GM12878 (cell line): ENCODE measurements around the gene SYTL5. TPM values are rescaled to one million over a fixed set of nuclear protein-coding genes. Genes with fewer than 3 reads are reported as not detected.

Source experiments
- ATAC-seq: fragments of 200-7000 bp; cut with Tn5 transposase; 3 replicates; pipeline ENCODE4 v1.9.1; 2020; ENCODE audit warnings: mild to moderate bottlenecking, moderate library complexity
- BruUV-seq: library from RNA; stranded (reverse); fragments of 400-500 nt; replicated peaks from 2 replicates; lab custom pipeline; 2021; lab: Mats Ljungman, UMichigan
- CTCF ChIA-PET: fragments of 300-600 bp; sonication (Branson Sonifier 250); formaldehyde crosslinking; extraction: SDS; loops from one replicate; lab custom pipeline; 2021; ENCODE audit warnings: inconsistent platforms; lab: Yijun Ruan, JAX
- POLR2A ChIA-PET: fragments of 350-600 bp; formaldehyde crosslinking; extraction: SDS; loops from one replicate; lab custom pipeline; 2021; ENCODE audit warnings: inconsistent platforms; lab: Charles Lee
- RAD21 ChIA-PET: fragments of 300-600 bp; sonication (Branson Sonifier 250); formaldehyde crosslinking; loops from one replicate; lab custom pipeline; 2023; ENCODE audit warnings: antibody characterized with exemption; ENCODE audit not compliant: unreplicated experiment; lab: Charles Lee
- SMC1A ChIA-PET: fragments of 300-600 bp; sonication (Branson Sonifier 250); formaldehyde crosslinking; loops from one replicate; lab custom pipeline; 2023; ENCODE audit not compliant: unreplicated experiment, uncharacterized antibody; lab: Charles Lee
- DNase-seq: peaks from one replicate; pipeline ENCODE4 v3.0.0-alpha.2; 2011; ENCODE audit warnings: low read depth, low spot score
- FAIRE-seq: peaks from 3 replicates; lab custom pipeline; 2011; peaks lifted over from hg19 to GRCh38; lab: Jason Lieb, UNC
- H2AFZ ChIP-seq: 2 replicates; pipeline ENCODE4 v1.6.0; 2011; ENCODE audit warnings: low read depth, low read length, control low read depth; ENCODE audit not compliant: control insufficient read depth
- H3K27ac ChIP-seq: 2 replicates; pipeline ENCODE4 v1.5.1; 2011; ENCODE audit warnings: control low read depth; ENCODE audit not compliant: control insufficient read depth, insufficient read depth
- H3K27me3 ChIP-seq, 2 experiments: replicated peaks in 1 of 2; 2 replicates each; pipeline versions ENCODE4 v1.6.0 to v1.6.1; 2011; ENCODE audit warnings: low read length in 1 of 2; ENCODE audit not compliant: control insufficient read depth in 2 of 2, insufficient read depth in 2 of 2
- H3K36me3 ChIP-seq, 2 experiments: 2 replicates each; pipeline ENCODE4 v1.5.1; 2011; ENCODE audit warnings: low read length in 1 of 2; ENCODE audit not compliant: control insufficient read depth in 2 of 2, insufficient read depth in 2 of 2
- H3K4me1 ChIP-seq: 2 replicates; pipeline ENCODE4 v1.6.1; 2011; ENCODE audit warnings: mild to moderate bottlenecking, low read length, moderate library complexity, mixed read lengths; ENCODE audit not compliant: control insufficient read depth, insufficient read depth
- H3K4me2 ChIP-seq: 2 replicates; pipeline ENCODE4 v1.6.0; 2011; ENCODE audit warnings: control low read depth; ENCODE audit not compliant: control insufficient read depth, insufficient read depth
- H3K4me3 ChIP-seq: fragments of 200-600 bp; sonication (generic); 2 replicates; pipeline ENCODE4 v1.5.1; 2016
- H3K79me2 ChIP-seq: 2 replicates; pipeline ENCODE4 v1.6.0; 2011; ENCODE audit warnings: low read length; ENCODE audit not compliant: control insufficient read depth, insufficient read depth
- H3K9ac ChIP-seq: 2 replicates; pipeline ENCODE4 v1.8.0; 2011; ENCODE audit warnings: low read length, control low read depth, mixed read lengths; ENCODE audit not compliant: control insufficient read depth, insufficient read depth
- H3K9me3 ChIP-seq: replicated peaks from 3 replicates; pipeline ENCODE4 v1.5.1; 2011; ENCODE audit warnings: mild to moderate bottlenecking, low read length; ENCODE audit not compliant: control insufficient read depth, insufficient read depth
- H4K20me1 ChIP-seq: 2 replicates; pipeline ENCODE4 v1.6.0; 2011; ENCODE audit not compliant: control insufficient read depth, insufficient read depth
- BMI1 ChIP-seq: fragments of 450-650 bp; IDR thresholded peaks from 2 replicates; pipeline ENCODE4 v1.6.1; 2016; ENCODE audit warnings: mild to moderate bottlenecking, moderate library complexity, borderline replicate concordance
- CREB1 ChIP-seq: IDR thresholded peaks from 2 replicates; pipeline ENCODE4 v1.6.1; 2012; ENCODE audit warnings: low read depth, mild to moderate bottlenecking, inconsistent platforms
- FOXM1 ChIP-seq: IDR thresholded peaks from 2 replicates; pipeline ENCODE4 v1.6.1; 2012; ENCODE audit warnings: low read depth, mild to moderate bottlenecking, inconsistent platforms, low read length, moderate library complexity
- HDGF ChIP-seq: fragments of 450-650 bp; IDR thresholded peaks from 2 replicates; pipeline ENCODE4 v1.6.1; 2016; ENCODE audit warnings: antibody characterized with exemption
- MEF2B ChIP-seq: fragments of 450-650 bp; IDR thresholded peaks from 2 replicates; pipeline ENCODE4 v1.6.1; 2018; ENCODE audit warnings: mild to moderate bottlenecking, moderate library complexity; ENCODE audit not compliant: partially characterized antibody, poor library complexity, severe bottlenecking
- MXI1 ChIP-seq: fragments of 150-350 bp; IDR thresholded peaks from 2 replicates; pipeline ENCODE4 v1.6.1; 2011; ENCODE audit warnings: low read depth, mild to moderate bottlenecking, inconsistent platforms, low read length, improper control_type of control experiment
- WGBS: methylation state at CpG from one replicate; pipeline ENCODE4 v1.1.6; 2016; ENCODE audit warnings: low lambda C conversion rate; ENCODE audit not compliant: insufficient replicate concordance, insufficient coverage; ENCODE audit errors: missing lambda C conversion rate; 5-methylcytosine and 5-hydroxymethylcytosine counted together
- in situ Hi-C: fragments of 300-500 bp; cut with MboI; formaldehyde crosslinking; loops from 9 replicates; pipeline ENCODE4 v1.14.3; 2018; ENCODE audit warnings: mixed read lengths
- intact Hi-C: fragments of 100-400 bp; cut with micrococcal nuclease; formaldehyde crosslinking; loops from one replicate; pipeline ENCODE4 v1.14.2; 2022; ENCODE audit not compliant: unreplicated experiment
- polyA plus RNA-seq, 11 experiments: library from polyadenylated mRNA; depleted of rRNA in 4 of 11; unstranded in 6 of 11; stranded (reverse) in 5 of 11; fragments of >200 nt; fragmentation: Nextera tagmentation in 4 of 11; fragmentation: Illumina TruSeq in 1 of 11; extraction: Ambion mirVana in 4 of 11; extraction: Trizol in 1 of 11; gene quantifications; 1 replicate in 1 of 11; 2 replicates in 10 of 11; pipeline versions ENCODE4 v1.2.1 to v1.2.3, GENCODE V29; 2011 to 2016; ENCODE audit warnings: inconsistent platforms in 2 of 11, missing spikeins in 2 of 11, low read depth in 1 of 11
- total RNA-seq, 4 experiments: library from RNA; depleted of rRNA in 3 of 4; stranded (reverse); fragments of >200 nt in 3 of 4; fragmentation: Illumina TruSeq in 1 of 4; extraction: Trizol in 1 of 4; gene quantifications; 2 replicates each; pipeline versions ENCODE4 v1.2.1 to v1.2.3, GENCODE V29; 2013 to 2021
- TF ChIP-seq, protein P1 (sequence below): IDR thresholded peaks from 2 replicates; pipeline ENCODE4 v1.6.1; 2011; ENCODE audit warnings: low read depth, low read length, improper control_type of control experiment, borderline replicate concordance

Gene SYTL5
- total and polyA plus RNA-seq, 10 of the 15 experiments (the other 5 are each of a cell fraction or from before 2014, with no cell fraction given): 0.01 to 0.20 (median 0.04) TPM; not detected in 3

DNA sequence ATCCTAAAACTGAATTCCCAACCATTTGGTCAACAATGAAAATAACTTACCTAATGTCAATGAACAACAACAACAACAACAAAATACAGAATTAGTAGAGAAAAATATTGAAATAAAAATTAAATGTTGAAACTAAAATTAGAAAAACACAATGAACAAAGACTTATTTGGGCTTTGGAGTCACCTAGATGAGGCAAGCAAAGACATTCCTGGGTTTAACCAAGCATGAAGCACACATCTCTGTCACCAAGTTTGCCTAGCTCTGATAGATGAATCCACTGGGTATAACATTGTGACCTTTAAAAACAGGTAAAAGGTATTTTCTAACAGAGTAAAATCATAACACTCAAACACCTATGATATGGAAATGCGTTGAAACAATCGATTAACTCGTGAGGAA is 13.2 kb upstream of the SYTL5 start (continued):
- TF ChIP-seq, protein P1, sequence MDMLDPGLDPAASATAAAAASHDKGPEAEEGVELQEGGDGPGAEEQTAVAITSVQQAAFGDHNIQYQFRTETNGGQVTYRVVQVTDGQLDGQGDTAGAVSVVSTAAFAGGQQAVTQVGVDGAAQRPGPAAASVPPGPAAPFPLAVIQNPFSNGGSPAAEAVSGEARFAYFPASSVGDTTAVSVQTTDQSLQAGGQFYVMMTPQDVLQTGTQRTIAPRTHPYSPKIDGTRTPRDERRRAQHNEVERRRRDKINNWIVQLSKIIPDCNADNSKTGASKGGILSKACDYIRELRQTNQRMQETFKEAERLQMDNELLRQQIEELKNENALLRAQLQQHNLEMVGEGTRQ: no peak
- TF ChIP-seq CREB1: no peak
- TF ChIP-seq, all 136 proteins: peak for 0

DNA sequence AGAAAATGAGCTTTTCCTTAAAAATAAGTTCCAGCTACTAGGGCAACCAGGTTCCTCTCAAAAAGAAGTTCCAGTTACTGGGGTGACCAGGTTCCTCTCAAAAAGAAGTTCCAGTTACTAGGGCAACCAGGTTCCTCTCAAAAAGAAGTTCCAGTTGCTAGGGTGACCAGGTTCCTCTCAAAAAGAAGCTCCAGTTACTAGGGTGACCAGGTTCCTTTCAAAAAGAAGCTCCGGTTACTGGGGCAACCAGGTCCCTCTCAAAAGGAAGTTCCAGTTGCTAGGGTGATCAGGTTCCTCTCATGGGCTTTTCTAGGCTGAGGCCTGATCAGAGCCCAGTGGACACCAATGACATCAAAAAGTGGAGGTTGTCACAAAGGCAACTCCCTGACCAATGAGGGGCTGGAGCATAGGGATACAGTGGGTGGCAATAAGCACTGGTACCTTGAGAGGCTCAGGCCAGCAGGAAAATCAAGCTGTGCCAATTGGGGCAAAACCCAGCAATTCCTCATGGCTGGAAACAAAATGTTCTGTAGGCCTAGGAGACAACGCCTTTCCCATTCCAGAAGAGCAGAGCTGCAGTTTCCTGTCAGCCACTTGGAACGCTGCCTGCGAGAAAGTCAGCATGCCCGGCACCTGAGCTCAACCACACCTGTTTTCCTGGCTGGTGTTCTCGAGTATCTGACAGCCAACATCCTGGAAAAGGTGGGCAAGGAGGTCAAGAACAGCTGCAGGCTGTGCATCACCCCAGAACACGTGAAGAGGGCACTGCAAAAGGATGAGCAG is 12.3 kb upstream of the SYTL5 start:
- no peak for FAIRE-seq
- no peak overlapping the region for H2AFZ ChIP-seq
- no peaks in the 10 kb centered on the region for H4K20me1 ChIP-seq
- BruUV-seq: no TSS peak
- H3K4me3 ChIP-seq: no peak overlapping the region
- CTCF ChIA-PET: interaction anchor here (1.0 to 1.5 kb wide), 2 partner anchors 14 to 173 kb away, joined by 3 to 9 read pairs; no protein-coding TSS in a partner anchor
- RAD21 ChIA-PET: interaction anchor here (2.1 kb wide), 1 partner anchor 172 kb away, joined by 6 read pairs; no protein-coding TSS in a partner anchor
- WGBS: 23% methylated on average over 7 of the region's 7 CpGs
- no peaks in the 10 kb centered on the region for H3K9me3 ChIP-seq
- H3K4me2 ChIP-seq: no peak overlapping the region
- H3K9ac ChIP-seq: no peak overlapping the region
- in situ Hi-C loops (no loop called here), intact Hi-C loops (no loop called here)
- ATAC-seq: peak; percentile 68
- no peaks in the 10 kb centered on the region for H3K79me2 ChIP-seq
- no peaks in the 10 kb centered on the region for H3K27me3 ChIP-seq
- peak; percentile 30 for DNase-seq
- H3K4me1 ChIP-seq: no peaks in the 10 kb centered on the region
- SMC1A ChIA-PET: interaction anchor here (0.8 to 1.1 kb wide), 3 partner anchors 10 to 13 kb away, joined by 3 read pairs; no protein-coding TSS in a partner anchor
- no peaks in the 10 kb centered on the region for H3K36me3 ChIP-seq
- TF ChIP-seq HDGF (no peak), MXI1 (peak; percentile 94), FOXM1 (peak; percentile 43; the same call in 1 of the 2 replicates), MEF2B (peak; percentile 21), BMI1 (peak; percentile 94)
- TF ChIP-seq, all 136 proteins: peak for 4
- POLR2A ChIA-PET: no interaction called here
- H3K27ac ChIP-seq: no peak overlapping the region
